ENCODE data around the gene CBARP. TPM values are rescaled to one million over a fixed set of nuclear protein-coding genes. Genes with fewer than 3 reads are reported as not detected.

CBARP gene
- total RNA-seq, 1 experiment from 2014 or later: 23.8 TPM

- no peak for DNase-seq (ENCODE audit: low read depth, low spot score)
- H3K4me3 ChIP-seq (replicated peaks in 1 of 2; ENCODE audit: low read depth in 1 of 2, low read length in 2 of 2): no peak overlapping the region
- peak overlapping the region; percentile 98; the same call in 1 of the 2 replicates for H3K9ac ChIP-seq (ENCODE audit: low read length)
- H3K27me3 ChIP-seq (ENCODE audit: insufficient read depth, low read length): no peaks in the 10 kb centered on the region
- H3K9me2 ChIP-seq (ENCODE audit: insufficient read depth): no peaks in the 10 kb centered on the region
- no peaks in the 10 kb centered on the region for H3K9me3 ChIP-seq (ENCODE audit: control insufficient read depth in 1 of 2, insufficient read depth in 1 of 2, low read depth in 1 of 2, low read length in 2 of 2)
- H3K4me1 ChIP-seq (ENCODE audit: control insufficient read depth in 1 of 2, insufficient read depth in 2 of 2, low read length in 2 of 2): peaks cover 38 to 75% of the 10 kb centered on the region in 2 experiments
- TF ChIP-seq RAD21 (IDR thresholded peaks at IDR 0.05; ENCODE audit: low read depth): no peak
- TF ChIP-seq ZFX (IDR thresholded peaks at IDR 0.05): no peak
- TF ChIP-seq TCF7L2 (IDR thresholded peaks at IDR 0.05; ENCODE audit: borderline replicate concordance, extremely low read depth, insufficient read depth, insufficient read length): no peak
- TF ChIP-seq ELF1 (IDR thresholded peaks at IDR 0.05; ENCODE audit: borderline replicate concordance, low read depth): no peak
- no peak for TF ChIP-seq SP1 (IDR thresholded peaks at IDR 0.05; ENCODE audit: low read depth)
- TF ChIP-seq POLR2A (IDR thresholded peaks at IDR 0.05; ENCODE audit: borderline replicate concordance, extremely low read depth, insufficient read depth, insufficient read length): no peak
- TF ChIP-seq SIN3A (IDR thresholded peaks at IDR 0.05; ENCODE audit: low read depth): no peak
- no peak for TF ChIP-seq CBX3 (IDR thresholded peaks at IDR 0.05; ENCODE audit: low read depth)
- no peak for TF ChIP-seq EGR1 (IDR thresholded peaks at IDR 0.05; ENCODE audit: low read depth)
- TF ChIP-seq EZH2 (IDR thresholded peaks at IDR 0.05): no peak
- TF ChIP-seq CTCF (IDR thresholded peaks at IDR 0.05 in 2 of 3, conservative IDR thresholded peaks at IDR 0.05 in 1 of 3; ENCODE audit: borderline replicate concordance in 1 of 3, insufficient read depth in 1 of 3, low read depth in 2 of 3, low read length in 2 of 3): no peak
- TF ChIP-seq REST (IDR thresholded peaks at IDR 0.05; ENCODE audit: low read depth): no peak
- no peak for TF ChIP-seq CEBPB (IDR thresholded peaks at IDR 0.05; ENCODE audit: low read depth)
- intact Hi-C loops (cut with micrococcal nuclease): loop anchor here (10.0 kb wide), 1 partner anchor 133 kb away; the partner anchor contains the start of genes DAZAP1 and GAMT
- no peak overlapping the region for H2AFZ ChIP-seq (ENCODE audit: low read depth, low read length, poor library complexity, severe bottlenecking)
- ChIA-PET RAD21 (ENCODE audit: low non-redundant PET in 1 of 2, low total read pairs in 2 of 2, uncharacterized antibody in 2 of 2, unreplicated experiment in 2 of 2) (no interaction called here), POLR2A (interaction anchor here (1.6 kb wide), 1 partner anchor 27 kb away, joined by 4 read pairs; no protein-coding TSS in a partner anchor), CTCF (interaction anchor here (2.7 kb wide), 1 partner anchor 28 kb away, joined by 31 read pairs; no protein-coding TSS in a partner anchor)
- peaks cover 27 to 33% of the 10 kb centered on the region in 2 experiments; a peak in 3 of 4 replicates for H3K36me3 ChIP-seq (ENCODE audit: control insufficient read depth in 1 of 2, insufficient read depth in 2 of 2, low read length in 2 of 2)
- no peak for ATAC-seq
- no TSS peak for BruUV-seq (replicated peaks)
- no peaks in the 10 kb centered on the region for H4K20me1 ChIP-seq (ENCODE audit: insufficient read depth)
- peak overlapping the region; percentile 100; the same call in 1 of the 2 replicates for H3K4me2 ChIP-seq (ENCODE audit: low read length)
- peak overlapping the region; percentile 100 for H3K27ac ChIP-seq (ENCODE audit: low read depth, low read length)
- peaks cover 65% of the 10 kb centered on the region for H3K79me2 ChIP-seq (ENCODE audit: insufficient read depth, low read length)
Observed at GRCh38 chr19:1271528-1272422, 34.0 kb upstream of the CBARP start.
